ENCODE results near the gene APOA4.

The APOA4 gene

GRCh38 chr11:116866804-116867455, 43.8 kb upstream of the APOA4 start:
- in situ Hi-C loops (cut with HindIII; ENCODE audit: low sequenced_read_pairs) = no loop called here
- TF ChIP-seq, protein P1, sequence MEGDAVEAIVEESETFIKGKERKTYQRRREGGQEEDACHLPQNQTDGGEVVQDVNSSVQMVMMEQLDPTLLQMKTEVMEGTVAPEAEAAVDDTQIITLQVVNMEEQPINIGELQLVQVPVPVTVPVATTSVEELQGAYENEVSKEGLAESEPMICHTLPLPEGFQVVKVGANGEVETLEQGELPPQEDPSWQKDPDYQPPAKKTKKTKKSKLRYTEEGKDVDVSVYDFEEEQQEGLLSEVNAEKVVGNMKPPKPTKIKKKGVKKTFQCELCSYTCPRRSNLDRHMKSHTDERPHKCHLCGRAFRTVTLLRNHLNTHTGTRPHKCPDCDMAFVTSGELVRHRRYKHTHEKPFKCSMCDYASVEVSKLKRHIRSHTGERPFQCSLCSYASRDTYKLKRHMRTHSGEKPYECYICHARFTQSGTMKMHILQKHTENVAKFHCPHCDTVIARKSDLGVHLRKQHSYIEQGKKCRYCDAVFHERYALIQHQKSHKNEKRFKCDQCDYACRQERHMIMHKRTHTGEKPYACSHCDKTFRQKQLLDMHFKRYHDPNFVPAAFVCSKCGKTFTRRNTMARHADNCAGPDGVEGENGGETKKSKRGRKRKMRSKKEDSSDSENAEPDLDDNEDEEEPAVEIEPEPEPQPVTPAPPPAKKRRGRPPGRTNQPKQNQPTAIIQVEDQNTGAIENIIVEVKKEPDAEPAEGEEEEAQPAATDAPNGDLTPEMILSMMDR (IDR thresholded peaks at IDR 0.05; ENCODE audit: low read depth, low read length) = no peak
- no peak for DNase-seq (ENCODE audit: low read depth, low spot score)
- no peak overlapping the region for H3K4me3 ChIP-seq (ENCODE audit: low read depth, low read length)

DNA sequence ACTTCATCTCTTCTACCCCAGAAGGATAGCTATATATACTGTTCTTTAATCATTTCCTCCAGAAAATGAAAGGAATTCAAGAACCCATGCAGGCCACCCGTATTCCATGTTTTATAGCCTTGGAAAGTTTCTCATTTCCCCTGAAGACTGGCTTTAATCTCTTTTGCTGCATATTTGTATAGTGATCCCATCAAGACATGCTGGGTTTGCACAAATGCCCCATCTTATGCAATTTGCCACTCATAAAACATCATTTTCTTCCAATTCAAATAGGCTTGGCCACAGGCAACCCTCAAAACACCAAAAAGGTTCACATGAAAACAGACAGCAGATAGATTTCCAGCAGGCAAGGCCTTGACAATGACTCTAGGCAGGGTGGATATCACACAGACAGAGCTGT, 42.6 kb upstream of the APOA4 start:
- in situ Hi-C loops (cut with HindIII; ENCODE audit: low sequenced_read_pairs) = no loop called here
- DNase-seq (ENCODE audit: low read depth, low spot score) = peak; percentile 52

GRCh38 chr11:116864531-116864930, 41.4 kb upstream of the APOA4 start:
- in situ Hi-C loops (cut with HindIII; ENCODE audit: low sequenced_read_pairs) = no loop called here
- DNase-seq (ENCODE audit: low read depth, low spot score) = no peak
- H3K4me3 ChIP-seq (ENCODE audit: low read depth, low read length) = no peak overlapping the region
- TF ChIP-seq, protein P1 (IDR thresholded peaks at IDR 0.05; ENCODE audit: low read depth, low read length) = no peak

More for the DNA sequence above, 42.6 kb upstream of the APOA4 start:
- H3K4me3 ChIP-seq (ENCODE audit: low read depth, low read length) = no peak overlapping the region
- TF ChIP-seq, protein P1 (IDR thresholded peaks at IDR 0.05; ENCODE audit: low read depth, low read length) = no peak

GRCh38 chr11:116862951-116863350, 39.8 kb upstream of the APOA4 start:
- no peak for DNase-seq (ENCODE audit: low read depth, low spot score)
- H3K4me3 ChIP-seq (ENCODE audit: low read depth, low read length) = no peak overlapping the region
- TF ChIP-seq, protein P1 (IDR thresholded peaks at IDR 0.05; ENCODE audit: low read depth, low read length) = no peak
- in situ Hi-C loops (cut with HindIII; ENCODE audit: low sequenced_read_pairs) = no loop called here

- in situ Hi-C loops (cut with HindIII; ENCODE audit: low sequenced_read_pairs) = no loop called here
- no peak for DNase-seq (ENCODE audit: low read depth, low spot score)
- no peak overlapping the region for H3K4me3 ChIP-seq (ENCODE audit: low read depth, low read length)
- TF ChIP-seq, protein P1 (IDR thresholded peaks at IDR 0.05; ENCODE audit: low read depth, low read length) = no peak
These were observed 39.1 kb upstream of the APOA4 start for GRCh38 chr11:116862185-116862584.

DNA sequence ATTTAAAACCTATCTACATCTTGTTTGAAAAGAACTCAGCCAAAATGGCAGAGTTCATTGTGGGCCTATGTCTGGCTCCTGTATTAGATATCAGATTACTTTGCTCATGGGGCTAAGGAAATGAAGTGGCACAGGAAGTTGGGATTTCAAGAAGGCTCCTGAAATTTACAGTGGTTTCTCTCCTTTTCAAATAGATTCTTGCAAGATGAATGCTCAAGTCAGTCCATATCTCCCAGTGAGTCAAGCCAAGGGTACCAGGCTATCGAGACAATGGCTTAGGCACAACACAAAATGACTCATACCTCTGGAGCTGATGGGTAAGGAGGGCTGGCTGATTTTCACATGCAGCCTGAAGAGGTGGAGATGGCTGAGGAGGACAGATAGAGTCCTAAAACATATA, 38.4 kb upstream of the APOA4 start:
- in situ Hi-C loops (cut with HindIII; ENCODE audit: low sequenced_read_pairs) = no loop called here
- peak; percentile 74 for DNase-seq (ENCODE audit: low read depth, low spot score)
- TF ChIP-seq, protein P1 (IDR thresholded peaks at IDR 0.05; ENCODE audit: low read depth, low read length) = no peak
- no peak overlapping the region for H3K4me3 ChIP-seq (ENCODE audit: low read depth, low read length)

Measured in astrocyte of the spinal cord (primary cell).